H9 (cell line): Measurements from ENCODE around the gene RGR. TPM values are rescaled to one million over a fixed set of nuclear protein-coding genes. Genes with fewer than 3 reads are reported as not detected.

ENCODE experiments used
- DNase-seq: peaks from one replicate; pipeline ENCODE4 v3.0.0-alpha.2; 2017
- H2AFZ ChIP-seq: one replicate; pipeline ENCODE4 v1.6.1; 2013; ENCODE audit warnings: mild to moderate bottlenecking, low read length, control low read depth, moderate library complexity
- H2AK5ac ChIP-seq: 2 replicates; pipeline ENCODE4 v1.6.1; 2013; ENCODE audit warnings: low read length, control low read depth, mixed read lengths; ENCODE audit not compliant: insufficient read length
- H2BK120ac ChIP-seq: one replicate; pipeline ENCODE4 v1.6.1; 2013; ENCODE audit warnings: low read depth, mild to moderate bottlenecking, low read length, control low read depth, inconsistent platforms; ENCODE audit not compliant: poor library complexity, severe bottlenecking
- H2BK12ac ChIP-seq: 2 replicates; pipeline ENCODE4 v1.6.1; 2013; ENCODE audit warnings: low read length, control low read depth, mixed read lengths, low read depth; ENCODE audit not compliant: insufficient read length
- H2BK15ac ChIP-seq: 2 replicates; pipeline ENCODE4 v1.6.1; 2013; ENCODE audit warnings: low read depth, low read length, control low read depth
- H2BK20ac ChIP-seq: one replicate; pipeline ENCODE4 v1.6.1; 2013; ENCODE audit warnings: low read depth, mild to moderate bottlenecking, low read length, control low read depth, inconsistent platforms; ENCODE audit not compliant: poor library complexity, severe bottlenecking
- H2BK5ac ChIP-seq: 2 replicates; pipeline ENCODE4 v1.6.1; 2013; ENCODE audit warnings: low read length, control low read depth, mixed read lengths; ENCODE audit not compliant: insufficient read length
- H3K14ac ChIP-seq: 2 replicates; pipeline ENCODE4 v1.6.1; 2013; ENCODE audit warnings: low read length, control low read depth; ENCODE audit not compliant: insufficient read depth
- H3K18ac ChIP-seq: 2 replicates; pipeline ENCODE4 v1.6.1; 2013; ENCODE audit warnings: low read depth, mild to moderate bottlenecking, mixed read lengths, low read length, control low read depth; ENCODE audit not compliant: insufficient read length
- H3K23ac ChIP-seq: 2 replicates; pipeline ENCODE4 v1.6.1; 2013; ENCODE audit warnings: low read length, control low read depth, mixed read lengths, low read depth; ENCODE audit not compliant: insufficient read length
- H3K23me2 ChIP-seq: 2 replicates; pipeline ENCODE4 v1.6.1; 2013; ENCODE audit warnings: low read depth, mild to moderate bottlenecking, mixed read lengths, low read length, control low read depth; ENCODE audit not compliant: insufficient read length, poor library complexity, severe bottlenecking
- H3K27ac ChIP-seq: 2 replicates; pipeline ENCODE4 v1.5.1; 2013; ENCODE audit warnings: low read length, control low read depth, mixed read lengths, low read depth; ENCODE audit not compliant: insufficient read length
- H3K27me3 ChIP-seq: 2 replicates; pipeline ENCODE4 v1.6.1; 2013; ENCODE audit warnings: low read length, control low read depth, inconsistent platforms; ENCODE audit not compliant: insufficient read depth
- H3K4ac ChIP-seq: 2 replicates; pipeline ENCODE4 v1.6.1; 2013; ENCODE audit warnings: low read depth, mild to moderate bottlenecking, control low read depth, inconsistent platforms, low read length, moderate library complexity
- H3K4me1 ChIP-seq: 2 replicates; pipeline ENCODE4 v1.6.1; 2013; ENCODE audit warnings: low read length, control low read depth, inconsistent platforms; ENCODE audit not compliant: insufficient read depth
- H3K4me2 ChIP-seq: 2 replicates; pipeline ENCODE4 v1.6.1; 2013; ENCODE audit warnings: low read length, control low read depth, mixed read lengths; ENCODE audit not compliant: insufficient read length, insufficient read depth
- H3K56ac ChIP-seq: 2 replicates; pipeline ENCODE4 v1.6.1; 2013; ENCODE audit warnings: low read depth, mild to moderate bottlenecking, mixed read lengths, low read length, control low read depth; ENCODE audit not compliant: insufficient read length
- H3K79me1 ChIP-seq: 2 replicates; pipeline ENCODE4 v1.6.1; 2013; ENCODE audit warnings: low read depth, mild to moderate bottlenecking, moderate library complexity, low read length, control low read depth, inconsistent platforms; ENCODE audit not compliant: insufficient read depth, poor library complexity, severe bottlenecking
- H3K79me2 ChIP-seq: 2 replicates; pipeline ENCODE4 v1.6.1; 2013; ENCODE audit warnings: low read length, control low read depth, inconsistent platforms; ENCODE audit not compliant: insufficient read depth
- H3K9ac ChIP-seq: 2 replicates; pipeline ENCODE4 v1.6.1; 2013; ENCODE audit warnings: low read length, control low read depth, mixed read lengths; ENCODE audit not compliant: insufficient read length; ENCODE audit errors: extremely low read depth
- H3K9me3 ChIP-seq: one replicate; pipeline ENCODE4 v1.6.1; 2013; ENCODE audit warnings: low read depth, low read length, inconsistent platforms; ENCODE audit not compliant: control insufficient read depth
- H3T11ph ChIP-seq: one replicate; pipeline ENCODE4 v1.6.1; 2013; ENCODE audit warnings: mild to moderate bottlenecking, low read length, control low read depth, inconsistent platforms
- H4K20me1 ChIP-seq: one replicate; pipeline ENCODE4 v1.6.1; 2013; ENCODE audit not compliant: control insufficient read depth, insufficient read length, insufficient read depth
- H4K5ac ChIP-seq: 2 replicates; pipeline ENCODE4 v1.6.1; 2013; ENCODE audit warnings: low read depth, mild to moderate bottlenecking, mixed read lengths, low read length, control low read depth; ENCODE audit not compliant: insufficient read length
- H4K8ac ChIP-seq: replicated peaks from 2 replicates; pipeline ENCODE4 v1.6.1; 2013; ENCODE audit warnings: low read length, control low read depth, mixed read lengths, low read depth; ENCODE audit not compliant: insufficient read length
- H4K91ac ChIP-seq: 2 replicates; pipeline ENCODE4 v1.6.1; 2013; ENCODE audit warnings: low read depth, mild to moderate bottlenecking, moderate library complexity, mixed read lengths, low read length, control low read depth; ENCODE audit not compliant: insufficient read length
- H3K27ac Mint-ChIP-seq, 3 experiments: 2 replicates in 2 of 3; 3 replicates in 1 of 3; pipeline ENCODE4 v1.8.0; 2020 to 2021; ENCODE audit warnings: mixed read lengths in 3 of 3, mild to moderate bottlenecking in 1 of 3, moderate library complexity in 1 of 3
- H3K27me3 Mint-ChIP-seq: 2 replicates; pipeline ENCODE4 v1.8.0; 2021; ENCODE audit warnings: low read depth, mild to moderate bottlenecking, moderate library complexity, mixed read lengths
- H3K36me3 Mint-ChIP-seq, 3 experiments: 2 replicates in 2 of 3; 3 replicates in 1 of 3; pipeline ENCODE4 v1.8.0; 2020 to 2021; ENCODE audit warnings: low read depth in 3 of 3, mixed read lengths in 3 of 3; ENCODE audit not compliant: insufficient read depth in 1 of 3
- H3K4me1 Mint-ChIP-seq, 2 experiments: 2 replicates each; pipeline ENCODE4 v1.8.0; 2020; ENCODE audit warnings: mixed read lengths in 2 of 2
- H3K4me3 Mint-ChIP-seq, 2 experiments: 2 replicates in 1 of 2; 3 replicates in 1 of 2; pipeline ENCODE4 v1.8.0; 2020 to 2021; ENCODE audit warnings: mild to moderate bottlenecking in 2 of 2, mixed read lengths in 2 of 2, moderate library complexity in 1 of 2
- H3K9me3 Mint-ChIP-seq, 2 experiments: 2 replicates in 1 of 2; 3 replicates in 1 of 2; pipeline ENCODE4 v1.8.0; 2020; ENCODE audit warnings: mild to moderate bottlenecking in 2 of 2, mixed read lengths in 2 of 2, moderate library complexity in 1 of 2
- CTCF ChIP-seq: fragments of 200-600 bp; sonication (generic); conservative IDR thresholded peaks from 3 replicates; pipeline ENCODE4 v1.8.0; 2021; ENCODE audit warnings: antibody characterized with exemption, mild to moderate bottlenecking
- WGBS: extraction: QIAGEN DNeasy Blood & Tissue Kit; methylation state at CpG from one replicate; pipeline ENCODE4 v1.1.7; 2013; ENCODE audit warnings: missing lambda C conversion rate, low lambda C conversion rate, mixed read lengths; ENCODE audit not compliant: insufficient read length; ENCODE audit errors: extremely low coverage; 5-methylcytosine and 5-hydroxymethylcytosine counted together
- total RNA-seq: library from RNA; stranded (reverse); gene quantifications from 2 replicates; pipeline ENCODE4 v1.2.1, GENCODE V29; 2021

The RGR gene
- total RNA-seq, 1 experiment from 2014 or later: not detected

GRCh38 chr10:84296091-84296981 lies 51.5 kb downstream of the RGR start:
- H3K4me1 ChIP-seq: peaks cover 14% of the 10 kb centered on the region
- no peak overlapping the region for H2BK15ac ChIP-seq
- H3K4ac ChIP-seq: no peak overlapping the region
- no peak overlapping the region for H2AK5ac ChIP-seq
- 0 out of 2 replicates have a peak overlapping the region, but pooled peaks have one; percentile 62 for H3K14ac ChIP-seq
- Mint-ChIP-seq H3K4me3 (no peak overlapping the region), H3K27ac (peak overlapping the region in 2 of 3 experiments; percentile 18 to 64; a peak in 2 of 7 replicates), H3K36me3 (no peaks in the 10 kb centered on the region), H3K4me1 (peaks cover 14 to 16% of the 10 kb centered on the region in 2 experiments), H3K27me3 (no peaks in the 10 kb centered on the region), H3K9me3 (no peaks in the 10 kb centered on the region)
- no peak overlapping the region for H2BK12ac ChIP-seq
- H3K23ac ChIP-seq: no peak overlapping the region
- peak overlapping the region; percentile 66 for H3K18ac ChIP-seq
- H3K79me1 ChIP-seq: no peaks in the 10 kb centered on the region
- H4K8ac ChIP-seq: no peak overlapping the region
- H2AFZ ChIP-seq: peak overlapping the region; percentile 54
- no peaks in the 10 kb centered on the region for H3K27me3 ChIP-seq
- H3K9me3 ChIP-seq: no peaks in the 10 kb centered on the region
- no peak overlapping the region for H2BK120ac ChIP-seq
- peak overlapping the region; percentile 49 for H3K27ac ChIP-seq
- no CpG with 5 or more reads among the region's 10 CpGs for WGBS
- H2BK5ac ChIP-seq: no peak overlapping the region
- no peaks in the 10 kb centered on the region for H3K23me2 ChIP-seq
- H3T11ph ChIP-seq: no peak overlapping the region
- no peaks in the 10 kb centered on the region for H3K79me2 ChIP-seq
- TF ChIP-seq CTCF: no peak
- H4K91ac ChIP-seq: no peak overlapping the region
- no peak overlapping the region for H2BK20ac ChIP-seq
- H3K9ac ChIP-seq: no peak overlapping the region
- no peak overlapping the region for H3K56ac ChIP-seq
- no peak overlapping the region for H4K5ac ChIP-seq
- no peak overlapping the region for H3K4me2 ChIP-seq
- DNase-seq: peak; percentile 52
- no peaks in the 10 kb centered on the region for H4K20me1 ChIP-seq
